Adipocyte (in vitro differentiated cells): ENCODE measurements around the gene ANKRD50.

Experiments used
- DNase-seq: peaks from one replicate; pipeline ENCODE4 v3.0.0-alpha.2; 2015; ENCODE audit warnings: low read depth
- H3K27me3 ChIP-seq: replicated peaks from 2 replicates; pipeline ENCODE4 v1.7.0; 2013; ENCODE audit warnings: mild to moderate bottlenecking, low read length, moderate library complexity; ENCODE audit not compliant: control insufficient read depth, insufficient read depth
- H3K36me3 ChIP-seq: 2 replicates; pipeline ENCODE4 v1.7.0; 2013; ENCODE audit warnings: low read length, mild to moderate bottlenecking, moderate library complexity; ENCODE audit not compliant: control insufficient read depth, insufficient read depth, severe bottlenecking
- H3K4me1 ChIP-seq: 2 replicates; pipeline ENCODE4 v1.7.0; 2013; ENCODE audit warnings: mild to moderate bottlenecking, low read length, moderate library complexity; ENCODE audit not compliant: control insufficient read depth, insufficient read depth
- H3K4me3 ChIP-seq: 2 replicates; pipeline ENCODE4 v1.7.0; 2013; ENCODE audit warnings: mild to moderate bottlenecking, low read length, moderate library complexity
- H3K9ac ChIP-seq: 2 replicates; pipeline ENCODE4 v1.7.0; 2013; ENCODE audit warnings: mild to moderate bottlenecking, low read length, moderate library complexity
- H3K9me3 ChIP-seq: 2 replicates; pipeline ENCODE4 v1.7.0; 2013; ENCODE audit warnings: mild to moderate bottlenecking, low read length, moderate library complexity; ENCODE audit not compliant: control insufficient read depth

The ANKRD50 gene

GRCh38 chr4:124708517-124709300 lies 3.8 kb downstream of the ANKRD50 start:
- H3K4me3 ChIP-seq, result peak overlapping the region; percentile 42
- no peak for DNase-seq

GRCh38 chr4:124705393-124705792 lies 7.1 kb downstream of the ANKRD50 start:
- H3K36me3 ChIP-seq, result peaks cover 22% of the 10 kb centered on the region
- DNase-seq, result no peak

More at GRCh38 chr4:124708517-124709300, 3.8 kb downstream of the ANKRD50 start:
- peaks cover 32% of the 10 kb centered on the region for H3K4me1 ChIP-seq
- peak overlapping the region; percentile 15 for H3K9ac ChIP-seq
- no peaks in the 10 kb centered on the region for H3K9me3 ChIP-seq
- no peaks in the 10 kb centered on the region for H3K27me3 ChIP-seq
- H3K36me3 ChIP-seq, result peaks cover 11% of the 10 kb centered on the region

GRCh38 chr4:124703154-124703553 lies 9.4 kb downstream of the ANKRD50 start:
- H3K27me3 ChIP-seq, result no peaks in the 10 kb centered on the region
- no peak overlapping the region for H3K4me3 ChIP-seq
- no peaks in the 10 kb centered on the region for H3K9me3 ChIP-seq
- no peak overlapping the region for H3K9ac ChIP-seq
- no peak for DNase-seq
- no peaks in the 10 kb centered on the region for H3K4me1 ChIP-seq
- H3K36me3 ChIP-seq, result peaks cover 24% of the 10 kb centered on the region

More at GRCh38 chr4:124705393-124705792, 7.1 kb downstream of the ANKRD50 start:
- Histone ChIP-seq H3K9ac (no peak overlapping the region), H3K9me3 (no peaks in the 10 kb centered on the region), H3K4me3 (no peak overlapping the region), H3K27me3 (no peaks in the 10 kb centered on the region), H3K4me1 (peaks cover 17% of the 10 kb centered on the region)

GRCh38 chr4:124697441-124697840 lies 15.1 kb downstream of the ANKRD50 start:
- peaks cover 11% of the 10 kb centered on the region for H3K9me3 ChIP-seq
- no peak overlapping the region for H3K9ac ChIP-seq
- H3K4me3 ChIP-seq, result no peak overlapping the region
- DNase-seq, result no peak
- H3K4me1 ChIP-seq, result no peaks in the 10 kb centered on the region
- H3K27me3 ChIP-seq, result no peaks in the 10 kb centered on the region
- peaks cover 9% of the 10 kb centered on the region for H3K36me3 ChIP-seq

GRCh38 chr4:124696182-124696581 lies 16.4 kb downstream of the ANKRD50 start:
- Histone ChIP-seq H3K36me3 (peaks cover 9% of the 10 kb centered on the region), H3K4me3 (no peak overlapping the region), H3K27me3 (no peaks in the 10 kb centered on the region), H3K9ac (no peak overlapping the region), H3K4me1 (no peaks in the 10 kb centered on the region), H3K9me3 (peaks cover 11% of the 10 kb centered on the region)
- DNase-seq, result no peak

- Histone ChIP-seq H3K4me3 (no peak overlapping the region), H3K4me1 (no peaks in the 10 kb centered on the region), H3K9ac (no peak overlapping the region), H3K27me3 (no peaks in the 10 kb centered on the region), H3K9me3 (peaks cover 11% of the 10 kb centered on the region), H3K36me3 (peaks cover 3% of the 10 kb centered on the region)
- DNase-seq, result peak; percentile 18
Observed at GRCh38 chr4:124694946-124695598, 17.5 kb downstream of the ANKRD50 start.

GRCh38 chr4:124694306-124694705 lies 18.2 kb downstream of the ANKRD50 start:
- DNase-seq, result no peak
- Histone ChIP-seq H3K36me3 (peaks cover 3% of the 10 kb centered on the region), H3K4me1 (no peaks in the 10 kb centered on the region), H3K9me3 (peaks cover 11% of the 10 kb centered on the region), H3K4me3 (no peak overlapping the region), H3K27me3 (no peaks in the 10 kb centered on the region), H3K9ac (no peak overlapping the region)

GRCh38 chr4:124691801-124692200 lies 20.7 kb downstream of the ANKRD50 start:
- H3K9me3 ChIP-seq, result peaks cover 11% of the 10 kb centered on the region
- no peak overlapping the region for H3K9ac ChIP-seq
- H3K36me3 ChIP-seq, result peaks cover 8% of the 10 kb centered on the region
- no peak for DNase-seq
- no peaks in the 10 kb centered on the region for H3K4me1 ChIP-seq
- no peak overlapping the region for H3K4me3 ChIP-seq
- H3K27me3 ChIP-seq, result no peaks in the 10 kb centered on the region

- Histone ChIP-seq H3K27me3 (no peaks in the 10 kb centered on the region), H3K36me3 (peaks cover 8% of the 10 kb centered on the region), H3K4me1 (no peaks in the 10 kb centered on the region), H3K4me3 (no peak overlapping the region), H3K9ac (no peak overlapping the region), H3K9me3 (no peaks in the 10 kb centered on the region)
- DNase-seq, result no peak
Observed at GRCh38 chr4:124686279-124686678, 26.3 kb downstream of the ANKRD50 start.

- H3K9ac ChIP-seq, result no peak overlapping the region
- no peaks in the 10 kb centered on the region for H3K4me1 ChIP-seq
- H3K4me3 ChIP-seq, result no peak overlapping the region
Observed at GRCh38 chr4:124685851-124686250, 26.7 kb downstream of the ANKRD50 start.

GRCh38 chr4:124684301-124684700 lies 28.2 kb downstream of the ANKRD50 start:
- Histone ChIP-seq H3K27me3 (no peaks in the 10 kb centered on the region), H3K4me3 (no peak overlapping the region), H3K9me3 (no peaks in the 10 kb centered on the region), H3K4me1 (no peaks in the 10 kb centered on the region), H3K36me3 (peaks cover 5% of the 10 kb centered on the region), H3K9ac (no peak overlapping the region)
- no peak for DNase-seq

More at GRCh38 chr4:124685851-124686250, 26.7 kb downstream of the ANKRD50 start:
- Histone ChIP-seq H3K27me3 (no peaks in the 10 kb centered on the region), H3K9me3 (no peaks in the 10 kb centered on the region), H3K36me3 (peaks cover 6% of the 10 kb centered on the region)
- no peak for DNase-seq
